ENCODE results near the gene LOX. TPM values are rescaled to one million over a fixed set of nuclear protein-coding genes. Genes with fewer than 3 reads are reported as not detected.

Gene LOX
- total RNA-seq, 1 experiment from 2014 or later: 0.12 TPM

DNA sequence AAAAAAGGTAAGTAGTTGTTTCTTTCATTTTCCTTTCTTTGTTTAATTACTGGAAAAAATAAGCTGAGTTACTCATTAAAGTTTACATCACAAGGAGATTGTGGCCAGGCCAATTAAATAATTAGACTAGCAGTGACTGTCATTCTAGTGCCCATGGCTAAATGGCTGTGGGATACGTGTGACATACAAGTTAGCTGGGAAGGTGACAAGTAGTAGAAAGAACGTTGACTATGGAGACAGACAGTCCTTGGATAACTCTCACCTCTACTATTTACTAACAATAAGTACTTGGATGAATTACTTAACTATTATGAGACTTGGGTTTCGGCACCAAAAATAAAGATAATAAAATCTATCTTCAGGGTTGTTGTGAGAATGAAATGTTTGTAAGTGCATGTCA, 7.0 kb upstream of the LOX start:
- Histone ChIP-seq H3K4me3 (replicated peaks in 1 of 2; ENCODE audit: low read depth in 1 of 2, low read length in 2 of 2) (no peak overlapping the region), H3K79me2 (ENCODE audit: insufficient read depth, low read length) (no peaks in the 10 kb centered on the region), H4K20me1 (ENCODE audit: insufficient read depth) (no peaks in the 10 kb centered on the region), H3K27me3 (ENCODE audit: insufficient read depth, low read length) (no peaks in the 10 kb centered on the region), H2AFZ (ENCODE audit: low read depth, low read length, poor library complexity, severe bottlenecking) (no peak overlapping the region), H3K36me3 (ENCODE audit: control insufficient read depth in 1 of 2, insufficient read depth in 2 of 2, low read length in 2 of 2) (no peaks in the 10 kb centered on the region), H3K27ac (ENCODE audit: low read depth, low read length) (no peak overlapping the region), H3K4me1 (ENCODE audit: control insufficient read depth in 1 of 2, insufficient read depth in 2 of 2, low read length in 2 of 2) (no peaks in the 10 kb centered on the region), H3K9me3 (ENCODE audit: control insufficient read depth in 1 of 2, insufficient read depth in 1 of 2, low read depth in 1 of 2, low read length in 2 of 2) (no peaks in the 10 kb centered on the region), H3K9me2 (ENCODE audit: insufficient read depth) (no peaks in the 10 kb centered on the region), H3K4me2 (ENCODE audit: low read length) (no peak overlapping the region), H3K9ac (ENCODE audit: low read length) (no peak overlapping the region)
- no TSS peak for BruUV-seq (replicated peaks)
- ATAC-seq (no peak), DNase-seq (ENCODE audit: low read depth, low spot score) (no peak)
- RAD21 ChIA-PET (ENCODE audit: low non-redundant PET in 1 of 2, low total read pairs in 2 of 2, uncharacterized antibody in 2 of 2, unreplicated experiment in 2 of 2): no interaction called here
- POLR2A ChIA-PET: no interaction called here
- TF ChIP-seq EGR1 (IDR thresholded peaks at IDR 0.05; ENCODE audit: low read depth) (no peak), CBX3 (IDR thresholded peaks at IDR 0.05; ENCODE audit: low read depth) (no peak), SP1 (IDR thresholded peaks at IDR 0.05; ENCODE audit: low read depth) (no peak), ELF1 (IDR thresholded peaks at IDR 0.05; ENCODE audit: borderline replicate concordance, low read depth) (no peak), YY1 (IDR thresholded peaks at IDR 0.05; ENCODE audit: extremely low read depth, insufficient replicate concordance, low read depth, low read length) (no peak), ZNF274 (IDR thresholded peaks at IDR 0.05; ENCODE audit: low read depth, low read length) (no peak), EZH2 (IDR thresholded peaks at IDR 0.05) (no peak), FOSL1 (IDR thresholded peaks at IDR 0.05; ENCODE audit: low read depth) (no peak), JUND (IDR thresholded peaks at IDR 0.05) (no peak)
- TF ChIP-seq, protein P1, sequence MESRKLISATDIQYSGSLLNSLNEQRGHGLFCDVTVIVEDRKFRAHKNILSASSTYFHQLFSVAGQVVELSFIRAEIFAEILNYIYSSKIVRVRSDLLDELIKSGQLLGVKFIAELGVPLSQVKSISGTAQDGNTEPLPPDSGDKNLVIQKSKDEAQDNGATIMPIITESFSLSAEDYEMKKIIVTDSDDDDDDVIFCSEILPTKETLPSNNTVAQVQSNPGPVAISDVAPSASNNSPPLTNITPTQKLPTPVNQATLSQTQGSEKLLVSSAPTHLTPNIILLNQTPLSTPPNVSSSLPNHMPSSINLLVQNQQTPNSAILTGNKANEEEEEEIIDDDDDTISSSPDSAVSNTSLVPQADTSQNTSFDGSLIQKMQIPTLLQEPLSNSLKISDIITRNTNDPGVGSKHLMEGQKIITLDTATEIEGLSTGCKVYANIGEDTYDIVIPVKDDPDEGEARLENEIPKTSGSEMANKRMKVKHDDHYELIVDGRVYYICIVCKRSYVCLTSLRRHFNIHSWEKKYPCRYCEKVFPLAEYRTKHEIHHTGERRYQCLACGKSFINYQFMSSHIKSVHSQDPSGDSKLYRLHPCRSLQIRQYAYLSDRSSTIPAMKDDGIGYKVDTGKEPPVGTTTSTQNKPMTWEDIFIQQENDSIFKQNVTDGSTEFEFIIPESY (IDR thresholded peaks at IDR 0.05; ENCODE audit: extremely low read depth, insufficient replicate concordance, low read length): no peak
- TF ChIP-seq, protein P2, sequence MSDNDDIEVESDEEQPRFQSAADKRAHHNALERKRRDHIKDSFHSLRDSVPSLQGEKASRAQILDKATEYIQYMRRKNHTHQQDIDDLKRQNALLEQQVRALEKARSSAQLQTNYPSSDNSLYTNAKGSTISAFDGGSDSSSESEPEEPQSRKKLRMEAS (IDR thresholded peaks at IDR 0.05): no peak
- CTCF ChIA-PET: interaction anchor here (1.6 kb wide), 2 partner anchors 7 to 17 kb away, joined by 3 to 5 read pairs; no protein-coding TSS in a partner anchor
- intact Hi-C loops (cut with micrococcal nuclease): no loop called here
